Panc1 (cell line): ENCODE data around the gene SEC14L2. TPM values are rescaled to one million over a fixed set of nuclear protein-coding genes. Genes with fewer than 3 reads are reported as not detected.

Experiments
- ATAC-seq: fragments of 200-7000 bp; cut with Tn5 transposase; 2 replicates; pipeline ENCODE4 v1.9.1; 2020; ENCODE audit warnings: mild to moderate bottlenecking, moderate library complexity
- BruUV-seq: library from RNA; stranded (reverse); fragments of 400-500 nt; replicated peaks from 2 replicates; lab custom pipeline; 2021; lab: Mats Ljungman, UMichigan
- CTCF ChIA-PET: fragments of 300-600 bp; sonication (Branson Sonifier 250); formaldehyde crosslinking; loops from one replicate; lab custom pipeline; 2022; ENCODE audit warnings: antibody characterized with exemption; lab: Charles Lee
- POLR2A ChIA-PET: fragments of 300-600 bp; sonication (Branson Sonifier 250); formaldehyde crosslinking; loops from one replicate; lab custom pipeline; 2022; ENCODE audit warnings: antibody characterized with exemption; lab: Charles Lee
- DNase-seq: peaks from one replicate; pipeline ENCODE4 v3.0.0-alpha.2; 2010; ENCODE audit warnings: low read depth, low spot score
- H3K27ac ChIP-seq: 2 replicates; pipeline ENCODE4 v1.5.1; 2011; ENCODE audit warnings: mild to moderate bottlenecking, low read length, inconsistent platforms
- H3K27me3 ChIP-seq: fragments of 200-500 bp; sonication (Bioruptor generic); 2 replicates; pipeline ENCODE4 v1.6.0; 2014; ENCODE audit warnings: low read length, inconsistent platforms; ENCODE audit not compliant: control insufficient read depth, insufficient read depth
- H3K36me3 ChIP-seq: fragments of 200-500 bp; sonication (Bioruptor generic); 2 replicates; pipeline ENCODE4 v1.5.1; 2014; ENCODE audit warnings: inconsistent platforms, mild to moderate bottlenecking, low read length, moderate library complexity; ENCODE audit not compliant: control insufficient read depth, insufficient read depth
- H3K4me1 ChIP-seq: 2 replicates; pipeline ENCODE4 v1.5.1; 2011; ENCODE audit warnings: inconsistent platforms, mild to moderate bottlenecking, low read length, moderate library complexity; ENCODE audit not compliant: control insufficient read depth, insufficient read depth
- H3K4me3 ChIP-seq, 2 experiments: 2 replicates each; pipeline ENCODE4 v1.5.1; 2011 to 2012; ENCODE audit warnings: low read depth in 2 of 2, low read length in 2 of 2, mild to moderate bottlenecking in 2 of 2, inconsistent platforms in 1 of 2, moderate library complexity in 1 of 2
- H3K9me3 ChIP-seq: fragments of 200-500 bp; sonication (Bioruptor generic); 2 replicates; pipeline ENCODE4 v1.5.1; 2014; ENCODE audit warnings: low read depth, mild to moderate bottlenecking, inconsistent platforms, low read length, moderate library complexity; ENCODE audit not compliant: control insufficient read depth, insufficient read depth
- POLR2AphosphoS5 ChIP-seq: IDR thresholded peaks from 2 replicates; pipeline ENCODE4 v1.6.1; 2012; ENCODE audit warnings: mild to moderate bottlenecking, low read depth, low read length, moderate library complexity
- SIN3A ChIP-seq: IDR thresholded peaks from 2 replicates; pipeline ENCODE4 v1.6.1; 2012; ENCODE audit warnings: low read depth, mild to moderate bottlenecking, low read length, moderate library complexity, borderline replicate concordance; ENCODE audit not compliant: insufficient read depth
- TCF7L2 ChIP-seq: IDR thresholded peaks from 2 replicates; pipeline ENCODE4 v1.6.1; 2011; ENCODE audit warnings: mild to moderate bottlenecking, low read depth, low read length, inconsistent platforms
- in situ Hi-C: cut with HindIII; loops from 2 replicates; pipeline ENCODE4 v1.10.0; 2016; ENCODE audit warnings: low sequenced_read_pairs, low pct_unique_long_range_greater_than_20kb
- intact Hi-C: fragments of 100-400 bp; cut with micrococcal nuclease; formaldehyde crosslinking; loops from one replicate; pipeline ENCODE4 v1.10.0; 2022; ENCODE audit not compliant: unreplicated experiment
- total RNA-seq: library from RNA; stranded (reverse); gene quantifications from one replicate; pipeline ENCODE4 v1.2.1, GENCODE V29; 2021; ENCODE audit not compliant: unreplicated experiment
- TF ChIP-seq, protein P1 (sequence below), 2 experiments: IDR thresholded peaks; 2 replicates each; pipeline ENCODE4 v1.6.1; 2011 to 2012; ENCODE audit warnings: low read depth in 2 of 2, control low read depth in 1 of 2, low read length in 1 of 2, mild to moderate bottlenecking in 1 of 2, moderate library complexity in 1 of 2; ENCODE audit not compliant: insufficient read depth in 1 of 2
- TF ChIP-seq, protein P2 (sequence below): fragments of 450-650 bp; IDR thresholded peaks from 2 replicates; pipeline ENCODE4 v1.5.1; 2017; ENCODE audit warnings: mild to moderate bottlenecking

SEC14L2 gene
- total RNA-seq, 1 experiment from 2014 or later = 10.7 TPM

- ATAC-seq (no peak), DNase-seq (no peak)
- no peaks in the 10 kb centered on the region for H3K27me3 ChIP-seq
- no peaks in the 10 kb centered on the region for H3K9me3 ChIP-seq
- H3K4me3 ChIP-seq = no peak overlapping the region
- in situ Hi-C loops (no loop called here), intact Hi-C loops (no loop called here)
- POLR2A ChIA-PET = no interaction called here
- no peak overlapping the region for H3K27ac ChIP-seq
- CTCF ChIA-PET = no interaction called here
- BruUV-seq = no TSS peak
- H3K4me1 ChIP-seq = no peaks in the 10 kb centered on the region
- no peaks in the 10 kb centered on the region for H3K36me3 ChIP-seq
- TF ChIP-seq, protein P1, sequence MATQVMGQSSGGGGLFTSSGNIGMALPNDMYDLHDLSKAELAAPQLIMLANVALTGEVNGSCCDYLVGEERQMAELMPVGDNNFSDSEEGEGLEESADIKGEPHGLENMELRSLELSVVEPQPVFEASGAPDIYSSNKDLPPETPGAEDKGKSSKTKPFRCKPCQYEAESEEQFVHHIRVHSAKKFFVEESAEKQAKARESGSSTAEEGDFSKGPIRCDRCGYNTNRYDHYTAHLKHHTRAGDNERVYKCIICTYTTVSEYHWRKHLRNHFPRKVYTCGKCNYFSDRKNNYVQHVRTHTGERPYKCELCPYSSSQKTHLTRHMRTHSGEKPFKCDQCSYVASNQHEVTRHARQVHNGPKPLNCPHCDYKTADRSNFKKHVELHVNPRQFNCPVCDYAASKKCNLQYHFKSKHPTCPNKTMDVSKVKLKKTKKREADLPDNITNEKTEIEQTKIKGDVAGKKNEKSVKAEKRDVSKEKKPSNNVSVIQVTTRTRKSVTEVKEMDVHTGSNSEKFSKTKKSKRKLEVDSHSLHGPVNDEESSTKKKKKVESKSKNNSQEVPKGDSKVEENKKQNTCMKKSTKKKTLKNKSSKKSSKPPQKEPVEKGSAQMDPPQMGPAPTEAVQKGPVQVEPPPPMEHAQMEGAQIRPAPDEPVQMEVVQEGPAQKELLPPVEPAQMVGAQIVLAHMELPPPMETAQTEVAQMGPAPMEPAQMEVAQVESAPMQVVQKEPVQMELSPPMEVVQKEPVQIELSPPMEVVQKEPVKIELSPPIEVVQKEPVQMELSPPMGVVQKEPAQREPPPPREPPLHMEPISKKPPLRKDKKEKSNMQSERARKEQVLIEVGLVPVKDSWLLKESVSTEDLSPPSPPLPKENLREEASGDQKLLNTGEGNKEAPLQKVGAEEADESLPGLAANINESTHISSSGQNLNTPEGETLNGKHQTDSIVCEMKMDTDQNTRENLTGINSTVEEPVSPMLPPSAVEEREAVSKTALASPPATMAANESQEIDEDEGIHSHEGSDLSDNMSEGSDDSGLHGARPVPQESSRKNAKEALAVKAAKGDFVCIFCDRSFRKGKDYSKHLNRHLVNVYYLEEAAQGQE (IDR thresholded peaks at IDR 0.05; ENCODE audit: insufficient read depth in 1 of 2, low read depth in 2 of 2, low read length in 1 of 2) = no peak
- TF ChIP-seq POLR2AphosphoS5 (no peak), TCF7L2 (no peak), SIN3A (no peak)
- TF ChIP-seq, protein P2, sequence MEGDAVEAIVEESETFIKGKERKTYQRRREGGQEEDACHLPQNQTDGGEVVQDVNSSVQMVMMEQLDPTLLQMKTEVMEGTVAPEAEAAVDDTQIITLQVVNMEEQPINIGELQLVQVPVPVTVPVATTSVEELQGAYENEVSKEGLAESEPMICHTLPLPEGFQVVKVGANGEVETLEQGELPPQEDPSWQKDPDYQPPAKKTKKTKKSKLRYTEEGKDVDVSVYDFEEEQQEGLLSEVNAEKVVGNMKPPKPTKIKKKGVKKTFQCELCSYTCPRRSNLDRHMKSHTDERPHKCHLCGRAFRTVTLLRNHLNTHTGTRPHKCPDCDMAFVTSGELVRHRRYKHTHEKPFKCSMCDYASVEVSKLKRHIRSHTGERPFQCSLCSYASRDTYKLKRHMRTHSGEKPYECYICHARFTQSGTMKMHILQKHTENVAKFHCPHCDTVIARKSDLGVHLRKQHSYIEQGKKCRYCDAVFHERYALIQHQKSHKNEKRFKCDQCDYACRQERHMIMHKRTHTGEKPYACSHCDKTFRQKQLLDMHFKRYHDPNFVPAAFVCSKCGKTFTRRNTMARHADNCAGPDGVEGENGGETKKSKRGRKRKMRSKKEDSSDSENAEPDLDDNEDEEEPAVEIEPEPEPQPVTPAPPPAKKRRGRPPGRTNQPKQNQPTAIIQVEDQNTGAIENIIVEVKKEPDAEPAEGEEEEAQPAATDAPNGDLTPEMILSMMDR = no peak
These were observed 30.9 kb upstream of the SEC14L2 start for GRCh38 chr22:30365891-30366290.

- DNase-seq (no peak), ATAC-seq (no peak)
- Histone ChIP-seq H3K4me1 (no peaks in the 10 kb centered on the region; the same call in 1 of the 2 replicates), H3K9me3 (no peaks in the 10 kb centered on the region), H3K27me3 (no peaks in the 10 kb centered on the region), H3K4me3 (no peak overlapping the region), H3K36me3 (no peaks in the 10 kb centered on the region), H3K27ac (no peak overlapping the region)
- TF ChIP-seq POLR2AphosphoS5 (no peak), TCF7L2 (no peak), SIN3A (no peak)
- TF ChIP-seq, protein P2 = no peak
- TF ChIP-seq, protein P1 (IDR thresholded peaks at IDR 0.05; ENCODE audit: insufficient read depth in 1 of 2, low read depth in 2 of 2, low read length in 1 of 2) = no peak
- in situ Hi-C loops (no loop called here), intact Hi-C loops (no loop called here)
- BruUV-seq = no TSS peak
- ChIA-PET CTCF (no interaction called here), POLR2A (interaction anchor here (0.6 kb wide), 1 partner anchor 1552 kb away, joined by 10 read pairs; no protein-coding TSS in a partner anchor)
These were observed 28.4 kb upstream of the SEC14L2 start for GRCh38 chr22:30368420-30368819.
